Stimulated activated CD4-positive, alpha-beta T cell treated with anti-CD3 and anti-CD28 coated beads, Interleukin-2, amount 100 ng/mL, for 24 hours (primary cell): ENCODE measurements around the gene MCF2L.
"Not testable (repeated sequence)": the region's sequence is repeated elsewhere in the genome, so short reads cannot be mapped to it uniquely, and the experiment has no call there.

Source experiments
- DNase-seq, 2 donors: peaks; one replicate each; pipeline ENCODE4 v3.0.0-alpha.2; 2020

The MCF2L gene

GRCh38 chr13:113018676-113019465, 49.9 kb downstream of the MCF2L start:
- DNase-seq = no peak

- no peak for DNase-seq
These were observed 51.5 kb downstream of the MCF2L start for GRCh38 chr13:113020323-113021080.

GRCh38 chr13:113021391-113021790, 52.4 kb downstream of the MCF2L start:
- no peak for DNase-seq

- DNase-seq = no peak
These were observed 52.8 kb downstream of the MCF2L start for GRCh38 chr13:113021811-113022210.

- DNase-seq = no peak
These were observed 53.4 kb downstream of the MCF2L start for GRCh38 chr13:113022391-113022744.

- no peak for DNase-seq
These were observed 53.9 kb downstream of the MCF2L start for GRCh38 chr13:113022745-113023574.

GRCh38 chr13:113023694-113024430, 54.8 kb downstream of the MCF2L start:
- DNase-seq = no peak

GRCh38 chr13:113024466-113024865, 55.5 kb downstream of the MCF2L start:
- no peak for DNase-seq

- DNase-seq = no peak
These were observed 57.4 kb downstream of the MCF2L start for GRCh38 chr13:113026391-113026910.

GRCh38 chr13:113027095-113027494, 58.1 kb downstream of the MCF2L start:
- no peak for DNase-seq

GRCh38 chr13:113027566-113027965, 58.6 kb downstream of the MCF2L start:
- DNase-seq = no peak

GRCh38 chr13:113028336-113029060, 59.5 kb downstream of the MCF2L start:
- no peak for DNase-seq

GRCh38 chr13:113029061-113029445, 60.0 kb downstream of the MCF2L start:
- DNase-seq = no peak

GRCh38 chr13:113029487-113030258, 60.7 kb downstream of the MCF2L start:
- peak; percentile 67 to 74 for DNase-seq

GRCh38 chr13:113030259-113030640, 61.2 kb downstream of the MCF2L start:
- not testable (repeated sequence) for DNase-seq

- DNase-seq = no peak
These were observed 62.5 kb downstream of the MCF2L start for GRCh38 chr13:113031465-113031864.

GRCh38 chr13:113032291-113032690, 63.3 kb downstream of the MCF2L start:
- no peak for DNase-seq

GRCh38 chr13:113033054-113033850, 64.2 kb downstream of the MCF2L start:
- DNase-seq = no peak

GRCh38 chr13:113034451-113035212, 65.6 kb downstream of the MCF2L start:
- DNase-seq = no peak
